HG02763 (cell line): ENCODE data around the gene AGXT.

Source experiments
- ATAC-seq: cut with Tn5 transposase; IDR thresholded peaks from one replicate; pipeline ENCODE4 v1.9.1; 2021; ENCODE audit warnings: mild to moderate bottlenecking, moderate library complexity; ENCODE audit not compliant: unreplicated experiment

Gene AGXT

GRCh38 chr2:240868286-240869108, at the start of gene AGXT:
TSS of gene AGXT (plus strand) at chr2:240868824. CDS start at chr2:240868866, 42 bp downstream.
- no peak for ATAC-seq

GRCh38 chr2:240819126-240819857, 49.3 kb upstream of the AGXT start:
- no peak for ATAC-seq

GRCh38 chr2:240819858-240820606, 48.6 kb upstream of the AGXT start, which contains the start of gene KIF1A:
TSS of gene KIF1A (minus strand) at chr2:240820219. CDS start at chr2:240797752, 22,467 bp downstream.
- no peak for ATAC-seq

- no peak for ATAC-seq
These were observed 47.8 kb upstream of the AGXT start for GRCh38 chr2:240820607-240821428.

GRCh38 chr2:240821429-240821778, 47.2 kb upstream of the AGXT start:
- no peak for ATAC-seq

GRCh38 chr2:240822280-240822847, 46.3 kb upstream of the AGXT start:
- no peak for ATAC-seq

- no peak for ATAC-seq
These were observed 44.9 kb upstream of the AGXT start for GRCh38 chr2:240823449-240824336.

GRCh38 chr2:240825476-240825875, 43.1 kb upstream of the AGXT start:
- no peak for ATAC-seq

GRCh38 chr2:240831594-240832204, 36.9 kb upstream of the AGXT start:
- ATAC-seq: no peak

- peak; percentile 77 for ATAC-seq
These were observed 36.4 kb upstream of the AGXT start for GRCh38 chr2:240832205-240832727.

- ATAC-seq: no peak
These were observed 35.6 kb upstream of the AGXT start for GRCh38 chr2:240832921-240833494.

GRCh38 chr2:240833724-240834285, 34.8 kb upstream of the AGXT start:
- no peak for ATAC-seq

GRCh38 chr2:240834377-240834975, 34.1 kb upstream of the AGXT start:
- ATAC-seq: no peak

- no peak for ATAC-seq
These were observed 33.1 kb upstream of the AGXT start for GRCh38 chr2:240835528-240835927.

GRCh38 chr2:240836781-240837467, 31.7 kb upstream of the AGXT start:
- ATAC-seq: no peak

GRCh38 chr2:240837621-240838020, 31.0 kb upstream of the AGXT start:
- no peak for ATAC-seq
